AG09319 (cell line): Measurements from ENCODE around the gene WBP1L.
"Not testable (repeated sequence)": the region's sequence is repeated elsewhere in the genome, so short reads cannot be mapped to it uniquely, and the experiment has no call there.

Experiments used
- DNase-seq: peaks from one replicate; pipeline ENCODE4 v3.0.0-alpha.2; 2010; ENCODE audit warnings: low read depth; ENCODE audit errors: extremely low read depth
- TF ChIP-seq, protein P1 (sequence below): IDR thresholded peaks from 2 replicates; pipeline ENCODE4 v1.5.1; 2011; ENCODE audit warnings: low read depth, mild to moderate bottlenecking, inconsistent platforms, low read length, moderate library complexity

WBP1L gene

GRCh38 chr10:102752266-102752930 lies 8.7 kb downstream of the WBP1L start:
- TF ChIP-seq, protein P1, sequence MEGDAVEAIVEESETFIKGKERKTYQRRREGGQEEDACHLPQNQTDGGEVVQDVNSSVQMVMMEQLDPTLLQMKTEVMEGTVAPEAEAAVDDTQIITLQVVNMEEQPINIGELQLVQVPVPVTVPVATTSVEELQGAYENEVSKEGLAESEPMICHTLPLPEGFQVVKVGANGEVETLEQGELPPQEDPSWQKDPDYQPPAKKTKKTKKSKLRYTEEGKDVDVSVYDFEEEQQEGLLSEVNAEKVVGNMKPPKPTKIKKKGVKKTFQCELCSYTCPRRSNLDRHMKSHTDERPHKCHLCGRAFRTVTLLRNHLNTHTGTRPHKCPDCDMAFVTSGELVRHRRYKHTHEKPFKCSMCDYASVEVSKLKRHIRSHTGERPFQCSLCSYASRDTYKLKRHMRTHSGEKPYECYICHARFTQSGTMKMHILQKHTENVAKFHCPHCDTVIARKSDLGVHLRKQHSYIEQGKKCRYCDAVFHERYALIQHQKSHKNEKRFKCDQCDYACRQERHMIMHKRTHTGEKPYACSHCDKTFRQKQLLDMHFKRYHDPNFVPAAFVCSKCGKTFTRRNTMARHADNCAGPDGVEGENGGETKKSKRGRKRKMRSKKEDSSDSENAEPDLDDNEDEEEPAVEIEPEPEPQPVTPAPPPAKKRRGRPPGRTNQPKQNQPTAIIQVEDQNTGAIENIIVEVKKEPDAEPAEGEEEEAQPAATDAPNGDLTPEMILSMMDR: no peak
- DNase-seq: peak; percentile 88

DNA sequence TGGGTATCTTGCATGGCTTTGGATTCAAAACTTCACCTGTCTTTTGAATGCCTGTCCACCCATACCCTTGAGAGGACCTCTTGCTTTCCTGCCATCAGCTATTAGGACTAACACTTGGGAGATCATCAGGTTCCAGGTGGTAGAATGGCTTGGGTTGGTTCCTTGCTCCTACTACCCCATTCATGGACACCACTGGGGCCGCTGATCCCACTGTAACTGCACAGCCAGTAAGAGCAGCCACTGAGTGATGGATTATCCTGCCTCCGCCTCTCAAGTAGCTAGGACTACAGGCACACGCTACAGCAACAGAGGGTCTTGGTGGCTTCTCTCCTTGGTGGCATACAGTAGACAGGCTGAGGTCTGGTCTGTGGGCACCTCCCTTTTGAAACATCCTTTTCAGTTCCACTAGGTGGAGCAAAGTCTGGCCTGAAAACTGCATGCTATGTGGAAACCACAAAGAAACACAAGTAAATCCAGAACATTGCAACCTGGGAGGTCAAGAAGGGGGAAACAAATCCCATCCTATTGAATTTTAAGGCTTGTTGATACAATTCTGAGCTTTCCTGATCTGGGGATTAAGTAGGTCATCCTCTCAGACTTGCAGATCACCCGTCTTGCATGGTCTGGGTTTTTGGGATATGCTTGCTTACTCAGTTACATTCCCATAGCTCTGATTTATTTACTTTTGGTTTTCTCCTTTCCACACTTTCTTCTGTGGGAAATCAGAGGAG lies 9.4 kb downstream of the WBP1L start:
- DNase-seq: peak; percentile 87

GRCh38 chr10:102753718-102754117 lies 10.0 kb downstream of the WBP1L start:
- TF ChIP-seq, protein P1: no peak
- DNase-seq: no peak

More for the DNA sequence above, 9.4 kb downstream of the WBP1L start:
- TF ChIP-seq, protein P1: peak; percentile 66

GRCh38 chr10:102757323-102757722 lies 13.6 kb downstream of the WBP1L start:
- TF ChIP-seq, protein P1: no peak
- DNase-seq: no peak

- TF ChIP-seq, protein P1: no peak
- DNase-seq: no peak
Observed at GRCh38 chr10:102758240-102758932, 14.6 kb downstream of the WBP1L start.

DNA sequence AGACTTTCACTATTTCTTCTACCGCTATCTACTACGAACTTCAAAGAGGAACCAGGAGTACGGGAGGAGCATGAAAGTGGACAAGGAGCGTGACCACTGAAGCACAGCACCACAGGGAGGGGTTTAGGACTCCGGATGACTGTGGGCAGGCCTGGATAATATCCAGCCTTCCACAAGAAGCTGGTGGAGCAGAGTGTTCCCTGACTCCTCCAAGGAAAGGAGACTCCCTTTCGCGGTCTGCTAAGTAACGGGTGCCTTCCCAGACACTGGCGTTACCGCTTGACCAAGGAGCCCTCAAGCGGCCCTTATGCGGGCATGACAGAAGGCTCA lies 15.2 kb downstream of the WBP1L start:
- not testable (repeated sequence) for DNase-seq

GRCh38 chr10:102759497-102760210 lies 15.9 kb downstream of the WBP1L start:
- DNase-seq: no peak
- TF ChIP-seq, protein P1: no peak
